Neuronal stem cell (in vitro differentiated cells): ENCODE results near the gene HOXA7.

ENCODE experiments used
- DNase-seq: peaks from one replicate; pipeline ENCODE4 v3.0.0-alpha.2; 2013; ENCODE audit warnings: low spot score
- H2AFZ ChIP-seq: one replicate; pipeline ENCODE4 v1.6.1; 2013; ENCODE audit warnings: mild to moderate bottlenecking, low read length, inconsistent platforms
- H2AK5ac ChIP-seq: 2 replicates; pipeline ENCODE4 v1.6.1; 2013; ENCODE audit warnings: low read depth, mild to moderate bottlenecking, inconsistent platforms, low read length, moderate library complexity, mixed read lengths
- H2BK120ac ChIP-seq: 2 replicates; pipeline ENCODE4 v1.6.1; 2013; ENCODE audit warnings: low read depth, mild to moderate bottlenecking, inconsistent platforms, low read length, moderate library complexity, mixed read lengths
- H2BK12ac ChIP-seq: one replicate; pipeline ENCODE4 v1.6.1; 2013; ENCODE audit warnings: low read length, inconsistent platforms
- H2BK15ac ChIP-seq: 2 replicates; pipeline ENCODE4 v1.6.1; 2013; ENCODE audit warnings: mild to moderate bottlenecking, low read length, inconsistent platforms, mixed read lengths
- H2BK5ac ChIP-seq: one replicate; pipeline ENCODE4 v1.6.1; 2013; ENCODE audit warnings: inconsistent platforms, mild to moderate bottlenecking, low read length, moderate library complexity
- H3K14ac ChIP-seq: one replicate; pipeline ENCODE4 v1.6.1; 2013; ENCODE audit warnings: low read length, inconsistent platforms
- H3K18ac ChIP-seq: 2 replicates; pipeline ENCODE4 v1.6.1; 2013; ENCODE audit warnings: low read length, inconsistent platforms
- H3K23ac ChIP-seq: 2 replicates; pipeline ENCODE4 v1.6.1; 2013; ENCODE audit warnings: low read depth, mild to moderate bottlenecking, mixed read lengths, low read length, inconsistent platforms; ENCODE audit not compliant: poor library complexity
- H3K27ac ChIP-seq: replicated peaks from 3 replicates; pipeline ENCODE4 v1.5.1; 2013; ENCODE audit warnings: low read length, inconsistent platforms
- H3K27me3 ChIP-seq, 3 experiments: 2 replicates each; pipeline ENCODE4 v1.6.1; 2013; ENCODE audit warnings: low read length in 3 of 3, mild to moderate bottlenecking in 2 of 3, inconsistent platforms in 1 of 3, low read depth in 1 of 3, mixed read lengths in 1 of 3, moderate library complexity in 1 of 3; ENCODE audit not compliant: control insufficient read depth in 3 of 3, insufficient read depth in 3 of 3
- H3K36me3 ChIP-seq, 2 donors: replicated peaks in 1 of 2; 2 replicates each; pipeline ENCODE4 v1.6.1; 2013; ENCODE audit warnings: low read length in 2 of 2; ENCODE audit not compliant: control insufficient read depth in 2 of 2, insufficient read depth in 2 of 2
- H3K4ac ChIP-seq: 2 replicates; pipeline ENCODE4 v1.6.1; 2013; ENCODE audit warnings: inconsistent platforms, mild to moderate bottlenecking, low read length, moderate library complexity
- H3K4me1 ChIP-seq, 2 donors: 1 replicate in 1 of 2; 2 replicates in 1 of 2; pipeline ENCODE4 v1.6.1; 2013; ENCODE audit warnings: low read length in 2 of 2, low read depth in 1 of 2; ENCODE audit not compliant: control insufficient read depth in 2 of 2, insufficient read depth in 1 of 2
- H3K4me2 ChIP-seq: one replicate; pipeline ENCODE4 v1.6.1; 2013; ENCODE audit warnings: mild to moderate bottlenecking, low read length, inconsistent platforms; ENCODE audit not compliant: insufficient read depth, poor library complexity, severe bottlenecking
- H3K4me3 ChIP-seq, 2 donors: 2 replicates each; pipeline ENCODE4 v1.5.1; 2013; ENCODE audit warnings: low read length in 2 of 2, mild to moderate bottlenecking in 2 of 2, inconsistent platforms in 1 of 2, moderate library complexity in 1 of 2
- H3K79me1 ChIP-seq: one replicate; pipeline ENCODE4 v1.6.1; 2013; ENCODE audit warnings: low read depth, mild to moderate bottlenecking, inconsistent platforms, low read length, moderate library complexity
- H3K9ac ChIP-seq: one replicate; pipeline ENCODE4 v1.6.1; 2013; ENCODE audit warnings: mild to moderate bottlenecking, low read depth, low read length, inconsistent platforms; ENCODE audit not compliant: poor library complexity
- H3K9me3 ChIP-seq, 2 donors: replicated peaks in 1 of 2; 2 replicates each; pipeline versions ENCODE3 to v1.6.1; 2013; ENCODE audit warnings: low read length in 2 of 2, mild to moderate bottlenecking in 2 of 2, inconsistent platforms in 1 of 2, low read depth in 1 of 2, mixed read lengths in 1 of 2, moderate library complexity in 1 of 2; ENCODE audit not compliant: control insufficient read depth in 2 of 2, insufficient read depth in 1 of 2
- H4K8ac ChIP-seq: one replicate; pipeline ENCODE4 v1.6.1; 2013; ENCODE audit warnings: low read depth, mild to moderate bottlenecking, inconsistent platforms, low read length, moderate library complexity
- H4K91ac ChIP-seq: one replicate; pipeline ENCODE4 v1.6.1; 2013; ENCODE audit warnings: low read length, low read depth, mild to moderate bottlenecking, inconsistent platforms; ENCODE audit not compliant: poor library complexity
- WGBS, 2 donors: extraction: QIAGEN DNeasy Blood & Tissue Kit; methylation state at CpG; one replicate each; pipeline ENCODE4 v1.1.7; 2013; ENCODE audit warnings: missing lambda C conversion rate in 2 of 2, mixed read lengths in 1 of 2; ENCODE audit not compliant: insufficient read length in 2 of 2, insufficient replicate concordance in 1 of 2; ENCODE audit errors: extremely low coverage in 2 of 2; 5-methylcytosine and 5-hydroxymethylcytosine counted together

Gene HOXA7

GRCh38 chr7:27145914-27146412 lies 10.5 kb downstream of the HOXA7 start:
- Histone ChIP-seq H3K4me3 (no peak overlapping the region), H3K36me3 (no peaks in the 10 kb centered on the region), H2AFZ (no peak overlapping the region), H3K4me2 (no peak overlapping the region), H4K91ac (no peak overlapping the region), H3K14ac (no peak overlapping the region), H3K4me1 (no peaks in the 10 kb centered on the region), H3K27me3 (peaks cover 67 to 99% (median 99%) of the 10 kb centered on the region in 3 experiments), H2BK12ac (no peak overlapping the region), H4K8ac (peak overlapping the region; percentile 31), H2BK120ac (no peak overlapping the region), H2BK15ac (no peak overlapping the region), H3K4ac (no peak overlapping the region), H3K27ac (no peak overlapping the region), H2BK5ac (no peak overlapping the region), H3K9me3 (peaks cover 3 to 21% of the 10 kb centered on the region in 2 donors), H3K9ac (no peak overlapping the region), H2AK5ac (no peak overlapping the region), H3K23ac (peak overlapping the region; percentile 17), H3K18ac (no peak overlapping the region), H3K79me1 (no peaks in the 10 kb centered on the region)
- no CpG with 5 or more reads among the region's 11 CpGs for WGBS, 2 donors
- DNase-seq = no peak

DNA sequence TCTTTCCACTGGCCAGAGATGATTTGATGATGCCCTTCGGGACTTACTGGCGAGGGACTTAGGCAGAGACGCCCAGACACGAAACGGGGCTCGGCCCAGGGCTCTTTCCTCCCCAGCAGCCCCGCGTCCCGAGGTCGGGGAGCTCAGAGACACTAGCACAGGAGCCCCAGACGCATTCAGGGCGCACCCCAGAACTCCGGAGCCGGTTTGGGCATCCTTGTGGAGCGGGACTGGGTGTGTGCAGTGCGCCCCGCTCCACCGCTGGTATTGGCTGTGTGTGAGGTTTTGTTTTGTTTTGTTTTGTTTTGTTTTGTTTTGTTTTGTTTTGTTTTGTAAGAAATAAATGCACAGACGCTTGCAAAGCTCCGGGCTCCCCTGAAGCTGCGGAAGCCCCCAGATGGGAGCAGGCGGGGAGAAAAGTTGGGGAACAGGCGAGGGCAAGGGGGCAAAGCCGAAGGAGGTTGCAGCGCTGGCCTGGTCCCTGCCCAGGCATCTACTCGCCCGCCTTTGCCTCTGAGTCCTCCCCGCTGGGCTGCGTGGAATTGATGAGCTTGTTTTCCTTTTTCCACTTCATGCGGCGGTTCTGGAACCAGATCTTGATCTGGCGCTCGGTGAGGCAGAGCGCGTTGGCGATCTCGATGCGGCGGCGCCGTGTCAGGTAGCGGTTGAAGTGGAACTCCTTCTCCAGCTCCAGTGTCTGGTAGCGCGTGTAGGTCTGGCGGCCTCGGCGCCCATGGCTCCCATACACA lies 11.1 kb downstream of the HOXA7 start:
- no peak overlapping the region for H2AK5ac ChIP-seq
- H2BK120ac ChIP-seq = no peak overlapping the region
- H3K4me1 ChIP-seq = no peaks in the 10 kb centered on the region
- H2BK15ac ChIP-seq = no peak overlapping the region
- no peak overlapping the region for H4K91ac ChIP-seq
- DNase-seq = no peak
- H4K8ac ChIP-seq = peak overlapping the region; percentile 31
- H3K4me3 ChIP-seq = no peak overlapping the region
- no peaks in the 10 kb centered on the region for H3K79me1 ChIP-seq
- no peak overlapping the region for H3K4ac ChIP-seq
- peak overlapping the region; percentile 8 for H3K18ac ChIP-seq
- H3K23ac ChIP-seq = peak overlapping the region; percentile 17
- H3K27ac ChIP-seq = no peak overlapping the region
- H3K9ac ChIP-seq = no peak overlapping the region
- no peak overlapping the region for H3K14ac ChIP-seq
- H3K9me3 ChIP-seq = peaks cover 3 to 23% of the 10 kb centered on the region in 2 donors
- H2BK5ac ChIP-seq = no peak overlapping the region
- no peak overlapping the region for H2BK12ac ChIP-seq
- H3K4me2 ChIP-seq = no peak overlapping the region
- H2AFZ ChIP-seq = peak overlapping the region; percentile 29
- no CpG with 5 or more reads among the region's 47 CpGs for WGBS, 2 donors
- H3K27me3 ChIP-seq = peaks cover 64 to 99% (median 99%) of the 10 kb centered on the region in 3 experiments
- no peaks in the 10 kb centered on the region for H3K36me3 ChIP-seq

DNA sequence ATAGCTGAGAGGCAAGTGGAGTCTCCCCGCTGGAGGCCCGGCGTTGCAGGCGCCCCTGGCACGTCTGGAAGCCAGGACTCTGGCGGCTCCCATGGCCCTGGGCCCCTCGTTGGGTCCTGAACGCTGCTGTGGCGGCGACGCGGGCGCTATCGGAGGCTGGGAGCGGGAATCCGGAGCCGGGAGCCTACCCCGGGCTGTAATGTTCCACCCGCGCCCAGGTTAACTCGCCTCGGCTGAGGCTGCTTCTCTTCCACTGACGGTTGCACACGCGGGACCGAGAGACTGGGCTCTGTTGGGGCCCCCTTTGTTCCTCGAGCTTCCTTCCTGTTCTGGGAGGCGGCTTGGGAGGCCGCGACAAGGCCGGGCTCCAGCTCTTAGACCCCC lies 11.7 kb downstream of the HOXA7 start:
- Histone ChIP-seq H3K14ac (no peak overlapping the region), H4K8ac (no peak overlapping the region), H3K4ac (no peak overlapping the region), H3K27ac (no peak overlapping the region), H2BK5ac (no peak overlapping the region), H2BK120ac (no peak overlapping the region), H3K79me1 (no peaks in the 10 kb centered on the region), H3K36me3 (no peaks in the 10 kb centered on the region), H3K9ac (no peak overlapping the region), H3K4me2 (no peak overlapping the region), H3K27me3 (peaks cover 63 to 99% (median 99%) of the 10 kb centered on the region in 3 experiments), H2BK12ac (no peak overlapping the region), H3K9me3 (peaks cover 3 to 20% of the 10 kb centered on the region in 2 donors), H2AK5ac (no peak overlapping the region), H3K18ac (no peak overlapping the region), H3K4me3 (no peak overlapping the region), H3K23ac (no peak overlapping the region), H4K91ac (no peak overlapping the region), H2BK15ac (no peak overlapping the region), H3K4me1 (no peaks in the 10 kb centered on the region), H2AFZ (peak overlapping the region; percentile 29)
- WGBS, 2 donors = no CpG with 5 or more reads among the region's 31 CpGs
- no peak for DNase-seq

- H3K36me3 ChIP-seq = no peaks in the 10 kb centered on the region
- no peak overlapping the region for H3K9ac ChIP-seq
- no peak overlapping the region for H2BK120ac ChIP-seq
- H3K79me1 ChIP-seq = no peaks in the 10 kb centered on the region
- H2AFZ ChIP-seq = peak overlapping the region; percentile 29
- peaks cover 69 to 100% (median 99%) of the 10 kb centered on the region in 3 experiments for H3K27me3 ChIP-seq
- H3K4me2 ChIP-seq = no peak overlapping the region
- no peak overlapping the region for H3K4me3 ChIP-seq
- H2BK5ac ChIP-seq = no peak overlapping the region
- WGBS, 2 donors = no CpG with 5 or more reads among the region's 40 CpGs
- no peaks in the 10 kb centered on the region for H3K4me1 ChIP-seq
- no peak overlapping the region for H2BK15ac ChIP-seq
- H2BK12ac ChIP-seq = no peak overlapping the region
- H3K27ac ChIP-seq = no peak overlapping the region
- no peak overlapping the region for H3K18ac ChIP-seq
- H4K91ac ChIP-seq = no peak overlapping the region
- H4K8ac ChIP-seq = no peak overlapping the region
- H3K9me3 ChIP-seq = peaks cover 3 to 20% of the 10 kb centered on the region in 2 donors
- no peak overlapping the region for H3K4ac ChIP-seq
- H3K23ac ChIP-seq = no peak overlapping the region
- H3K14ac ChIP-seq = no peak overlapping the region
- no peak overlapping the region for H2AK5ac ChIP-seq
- DNase-seq = no peak
These were observed 12.3 kb downstream of the HOXA7 start for GRCh38 chr7:27143950-27144780.
